ENCODE results near the gene GSTO2. TPM values are rescaled to one million over a fixed set of nuclear protein-coding genes. Genes with fewer than 3 reads are reported as not detected.

The GSTO2 gene
- total and polyA plus RNA-seq, 2 experiments from 2014 or later: 0.37 to 2.5 TPM

- WGBS (ENCODE audit: low lambda C conversion rate, missing lambda C conversion rate): 36% methylated on average over 6 of the region's 6 CpGs
- TF ChIP-seq CTCF (IDR thresholded peaks at IDR 0.05; ENCODE audit: poor library complexity) (no peak), EZH2phosphoT487 (IDR thresholded peaks at IDR 0.05; ENCODE audit: low read depth, severe bottlenecking, unreplicated experiment) (no peak), EZH2 (IDR thresholded peaks at IDR 0.05; ENCODE audit: borderline replicate concordance) (no peak)
- Histone ChIP-seq H3K36me3 (replicated peaks; ENCODE audit: insufficient read depth, low read depth) (no peaks in the 10 kb centered on the region), H4K20me1 (ENCODE audit: insufficient read depth, poor library complexity, severe bottlenecking) (peaks cover 6% of the 10 kb centered on the region), H3K4me1 (ENCODE audit: insufficient read depth) (peaks cover 13% of the 10 kb centered on the region), H3K9me3 (ENCODE audit: low read depth) (no peaks in the 10 kb centered on the region), H3K27me3 (no peaks in the 10 kb centered on the region), H2AFZ (no peak overlapping the region), H3K4me2 (no peak overlapping the region), H3K9me2 (replicated peaks; ENCODE audit: insufficient read depth) (no peaks in the 10 kb centered on the region), H3K79me2 (peaks cover 43% of the 10 kb centered on the region), H3K27ac (no peak overlapping the region), H3K4me3 (no peak overlapping the region)
- peak; percentile 39 for DNase-seq (ENCODE audit: low spot score)
Observed at GRCh38 chr10:104317269-104317710, 48.3 kb downstream of the GSTO2 start.

GRCh38 chr10:104317726-104318299 lies 48.8 kb downstream of the GSTO2 start:
- TF ChIP-seq EZH2 (IDR thresholded peaks at IDR 0.05; ENCODE audit: borderline replicate concordance) (no peak), EZH2phosphoT487 (IDR thresholded peaks at IDR 0.05; ENCODE audit: low read depth, severe bottlenecking, unreplicated experiment) (no peak), CTCF (IDR thresholded peaks at IDR 0.05; ENCODE audit: poor library complexity) (no peak)
- H3K9me2 ChIP-seq (replicated peaks; ENCODE audit: insufficient read depth): no peaks in the 10 kb centered on the region
- H3K36me3 ChIP-seq (replicated peaks; ENCODE audit: insufficient read depth, low read depth): no peaks in the 10 kb centered on the region
- no peak overlapping the region for H3K4me3 ChIP-seq
- H3K79me2 ChIP-seq: peaks cover 48% of the 10 kb centered on the region
- no peaks in the 10 kb centered on the region for H3K9me3 ChIP-seq (ENCODE audit: low read depth)
- H4K20me1 ChIP-seq (ENCODE audit: insufficient read depth, poor library complexity, severe bottlenecking): peaks cover 6% of the 10 kb centered on the region
- 92% methylated on average over 7 of the region's 7 CpGs for WGBS (ENCODE audit: low lambda C conversion rate, missing lambda C conversion rate)
- no peak overlapping the region for H3K27ac ChIP-seq
- H3K4me2 ChIP-seq: no peak overlapping the region
- no peaks in the 10 kb centered on the region for H3K27me3 ChIP-seq
- peaks cover 13% of the 10 kb centered on the region for H3K4me1 ChIP-seq (ENCODE audit: insufficient read depth)
- no peak overlapping the region for H2AFZ ChIP-seq
- DNase-seq (ENCODE audit: low spot score): no peak

DNA sequence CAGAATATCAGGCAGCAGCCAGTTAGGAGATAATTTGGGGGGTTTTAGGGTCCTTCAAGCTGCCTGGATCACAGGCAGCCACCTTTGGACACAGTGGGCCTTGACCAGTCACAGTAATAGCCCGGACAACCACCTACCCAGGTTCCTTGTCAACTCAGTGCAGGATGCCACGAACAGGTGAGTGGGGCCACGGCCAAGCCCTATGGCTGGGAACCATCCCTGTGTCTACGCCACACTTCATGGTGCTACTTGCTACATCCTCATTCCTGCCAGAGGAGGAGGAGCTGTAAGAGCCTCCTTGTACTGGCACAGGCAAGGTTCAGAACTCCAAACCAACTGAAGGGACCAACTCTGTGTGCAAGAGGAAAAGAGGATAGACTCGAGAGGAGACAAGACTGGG lies 49.3 kb downstream of the GSTO2 start:
- H3K4me2 ChIP-seq: no peak overlapping the region
- no peaks in the 10 kb centered on the region for H3K9me3 ChIP-seq (ENCODE audit: low read depth)
- H3K4me3 ChIP-seq: no peak overlapping the region
- peaks cover 13% of the 10 kb centered on the region for H3K4me1 ChIP-seq (ENCODE audit: insufficient read depth)
- peaks cover 53% of the 10 kb centered on the region for H3K79me2 ChIP-seq
- DNase-seq (ENCODE audit: low spot score): no peak
- H3K27me3 ChIP-seq: no peaks in the 10 kb centered on the region
- peak overlapping the region; percentile 43 for H3K27ac ChIP-seq
- TF ChIP-seq CTCF (IDR thresholded peaks at IDR 0.05; ENCODE audit: poor library complexity) (no peak), EZH2phosphoT487 (IDR thresholded peaks at IDR 0.05; ENCODE audit: low read depth, severe bottlenecking, unreplicated experiment) (no peak), EZH2 (IDR thresholded peaks at IDR 0.05; ENCODE audit: borderline replicate concordance) (no peak)
- peaks cover 6% of the 10 kb centered on the region for H4K20me1 ChIP-seq (ENCODE audit: insufficient read depth, poor library complexity, severe bottlenecking)
- H2AFZ ChIP-seq: no peak overlapping the region
- H3K36me3 ChIP-seq (replicated peaks; ENCODE audit: insufficient read depth, low read depth): no peaks in the 10 kb centered on the region
- 97% methylated on average over 5 of the region's 5 CpGs for WGBS (ENCODE audit: low lambda C conversion rate, missing lambda C conversion rate)
- no peaks in the 10 kb centered on the region for H3K9me2 ChIP-seq (replicated peaks; ENCODE audit: insufficient read depth)

Data from hepatocyte (in vitro differentiated cells).